ENCODE data around the gene JAML.
A peak's percentile ranks its signal among the peaks of the same experiment; 100 is the strongest.

The JAML gene

GRCh38 chr11:118251858-118252652 lies 27.2 kb upstream of the JAML start, which contains the start of gene MPZL3:
MPZL3 (minus strand) TSS chr11:118252365; CDS start chr11:118252294, 71 bp downstream.
- Histone ChIP-seq H3K9me3 (ENCODE audit: control insufficient read depth, low read length) (no peaks in the 10 kb centered on the region), H3K4me3 (ENCODE audit: insufficient read depth in 1 of 2, low read depth in 1 of 2, low read length in 2 of 2) (peak within 1 kb of the TSS; percentile 67 to 92), H2BK5ac (ENCODE audit: low read depth, low read length, poor library complexity, severe bottlenecking) (no peak within 1 kb of the TSS), H2BK15ac (ENCODE audit: low read depth, poor library complexity, severe bottlenecking) (peak within 1 kb of the TSS; percentile 2), H3K27me3 (ENCODE audit: control insufficient read depth in 1 of 2, insufficient read depth in 1 of 2, low read length in 2 of 2) (peaks cover 4 to 21% of the 10 kb centered on the region in 2 experiments), H4K8ac (ENCODE audit: low read length) (peak within 1 kb of the TSS; percentile 40), H2BK120ac (ENCODE audit: low read depth, low read length) (peak within 1 kb of the TSS; percentile 3), H3K18ac (ENCODE audit: low read depth in 1 of 2, low read length in 2 of 2) (peak within 1 kb of the TSS in 1 of 2 experiments; percentile 37), H3K79me1 (replicated peaks; ENCODE audit: low read length, poor library complexity, severe bottlenecking) (no peaks in the 10 kb centered on the region), H2BK12ac (ENCODE audit: low read length in 2 of 2) (no peak within 1 kb of the TSS), H3K4ac (ENCODE audit: low read depth in 1 of 2, low read length in 2 of 2) (no peak within 1 kb of the TSS), H2AFZ (ENCODE audit: low read depth, low read length) (peak within 1 kb of the TSS; percentile 72), H3K27ac (ENCODE audit: low read length, poor library complexity, severe bottlenecking) (no peak within 1 kb of the TSS), H2AK5ac (ENCODE audit: low read length, severe bottlenecking) (no peak within 1 kb of the TSS), H3K4me1 (ENCODE audit: control insufficient read depth, insufficient read depth, low read depth, low read length) (no peaks in the 10 kb centered on the region), H4K91ac (ENCODE audit: low read length) (no peak within 1 kb of the TSS), H3K9ac (ENCODE audit: low read length) (peak within 1 kb of the TSS; percentile 80), H3K23ac (ENCODE audit: low read length in 2 of 2) (no peak within 1 kb of the TSS), H3K14ac (ENCODE audit: low read length in 2 of 2) (no peak within 1 kb of the TSS), H3K36me3 (ENCODE audit: control insufficient read depth in 1 of 2, insufficient read depth in 2 of 2, low read depth in 1 of 2, low read length in 2 of 2) (no peaks in the 10 kb centered on the region), H3K4me2 (ENCODE audit: low read length, poor library complexity, severe bottlenecking) (peak within 1 kb of the TSS; percentile 2)
- 47% methylated on average over 30 of the region's 33 CpGs for WGBS
- peak; percentile 26 for DNase-seq

GRCh38 chr11:118247041-118247440 lies 22.2 kb upstream of the JAML start:
- Histone ChIP-seq H2BK12ac (ENCODE audit: low read length in 2 of 2) (no peak overlapping the region), H3K9ac (ENCODE audit: low read length) (no peak overlapping the region), H4K8ac (ENCODE audit: low read length) (no peak overlapping the region), H2AK5ac (ENCODE audit: low read length, severe bottlenecking) (no peak overlapping the region), H3K27me3 (ENCODE audit: control insufficient read depth in 1 of 2, insufficient read depth in 1 of 2, low read length in 2 of 2) (peaks cover 25 to 29% of the 10 kb centered on the region in 2 experiments), H3K4ac (ENCODE audit: low read depth in 1 of 2, low read length in 2 of 2) (no peak overlapping the region), H3K4me3 (ENCODE audit: insufficient read depth in 1 of 2, low read depth in 1 of 2, low read length in 2 of 2) (no peak overlapping the region), H2BK15ac (ENCODE audit: low read depth, poor library complexity, severe bottlenecking) (no peak overlapping the region), H2BK5ac (ENCODE audit: low read depth, low read length, poor library complexity, severe bottlenecking) (no peak overlapping the region), H3K9me3 (ENCODE audit: control insufficient read depth, low read length) (no peaks in the 10 kb centered on the region), H3K4me2 (ENCODE audit: low read length, poor library complexity, severe bottlenecking) (no peak overlapping the region), H3K18ac (ENCODE audit: low read depth in 1 of 2, low read length in 2 of 2) (no peak overlapping the region), H3K79me1 (replicated peaks; ENCODE audit: low read length, poor library complexity, severe bottlenecking) (no peaks in the 10 kb centered on the region), H3K4me1 (ENCODE audit: control insufficient read depth, insufficient read depth, low read depth, low read length) (no peaks in the 10 kb centered on the region), H3K36me3 (ENCODE audit: control insufficient read depth in 1 of 2, insufficient read depth in 2 of 2, low read depth in 1 of 2, low read length in 2 of 2) (no peaks in the 10 kb centered on the region), H3K14ac (ENCODE audit: low read length in 2 of 2) (no peak overlapping the region), H2BK120ac (ENCODE audit: low read depth, low read length) (no peak overlapping the region), H3K23ac (ENCODE audit: low read length in 2 of 2) (no peak overlapping the region), H2AFZ (ENCODE audit: low read depth, low read length) (no peak overlapping the region), H4K91ac (ENCODE audit: low read length) (no peak overlapping the region), H3K27ac (ENCODE audit: low read length, poor library complexity, severe bottlenecking) (no peak overlapping the region)
- DNase-seq = no peak
- WGBS = 60% methylated on average over 1 of the region's 1 CpG

DNA sequence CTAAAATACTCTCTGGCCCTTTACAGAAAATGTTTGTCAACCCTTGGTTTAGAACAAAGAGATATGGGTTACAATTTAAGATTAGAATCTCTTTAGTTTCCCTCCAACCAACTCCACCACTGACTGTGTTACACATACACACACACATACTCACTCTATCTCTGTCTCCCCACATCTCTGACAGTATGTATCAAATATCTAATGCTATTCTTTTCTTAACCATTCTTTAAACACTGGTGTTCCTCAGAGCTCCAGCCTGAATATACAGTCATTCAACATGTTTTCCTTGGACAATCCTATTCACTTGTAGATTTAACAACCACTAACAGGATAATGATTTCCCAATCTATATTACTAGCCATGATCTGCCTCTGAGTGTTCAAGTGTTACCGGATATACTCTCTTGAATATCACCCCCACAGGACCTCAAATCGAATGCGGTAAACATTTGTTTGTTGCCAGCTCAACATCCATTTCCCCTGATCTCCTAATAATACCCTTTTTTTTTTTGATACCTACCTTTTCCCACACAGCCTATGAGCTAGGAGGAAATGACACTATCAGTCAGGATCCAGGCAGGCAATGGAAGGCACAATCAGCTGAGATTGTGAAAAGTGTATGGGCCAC lies 21.2 kb upstream of the JAML start:
- H3K27me3 ChIP-seq (ENCODE audit: control insufficient read depth in 1 of 2, insufficient read depth in 1 of 2, low read length in 2 of 2) = peaks cover 25 to 29% of the 10 kb centered on the region in 2 experiments
- no peak overlapping the region for H2BK12ac ChIP-seq (ENCODE audit: low read length in 2 of 2)
- no peak overlapping the region for H2AK5ac ChIP-seq (ENCODE audit: low read length, severe bottlenecking)
- no peaks in the 10 kb centered on the region for H3K79me1 ChIP-seq (replicated peaks; ENCODE audit: low read length, poor library complexity, severe bottlenecking)
- no peak overlapping the region for H2AFZ ChIP-seq (ENCODE audit: low read depth, low read length)
- H3K36me3 ChIP-seq (ENCODE audit: control insufficient read depth in 1 of 2, insufficient read depth in 2 of 2, low read depth in 1 of 2, low read length in 2 of 2) = no peaks in the 10 kb centered on the region
- H3K4me3 ChIP-seq (ENCODE audit: insufficient read depth in 1 of 2, low read depth in 1 of 2, low read length in 2 of 2) = no peak overlapping the region
- no peak overlapping the region for H3K18ac ChIP-seq (ENCODE audit: low read depth in 1 of 2, low read length in 2 of 2)
- no peak overlapping the region for H4K8ac ChIP-seq (ENCODE audit: low read length)
- H3K23ac ChIP-seq (ENCODE audit: low read length in 2 of 2) = no peak overlapping the region
- 89% methylated on average over 3 of the region's 3 CpGs for WGBS
- H3K4me1 ChIP-seq (ENCODE audit: control insufficient read depth, insufficient read depth, low read depth, low read length) = no peaks in the 10 kb centered on the region
- no peak overlapping the region for H2BK120ac ChIP-seq (ENCODE audit: low read depth, low read length)
- H3K14ac ChIP-seq (ENCODE audit: low read length in 2 of 2) = no peak overlapping the region
- no peak overlapping the region for H3K9ac ChIP-seq (ENCODE audit: low read length)
- no peak overlapping the region for H3K4ac ChIP-seq (ENCODE audit: low read depth in 1 of 2, low read length in 2 of 2)
- H3K9me3 ChIP-seq (ENCODE audit: control insufficient read depth, low read length) = no peaks in the 10 kb centered on the region
- H2BK5ac ChIP-seq (ENCODE audit: low read depth, low read length, poor library complexity, severe bottlenecking) = no peak overlapping the region
- no peak overlapping the region for H4K91ac ChIP-seq (ENCODE audit: low read length)
- H3K4me2 ChIP-seq (ENCODE audit: low read length, poor library complexity, severe bottlenecking) = no peak overlapping the region
- no peak overlapping the region for H3K27ac ChIP-seq (ENCODE audit: low read length, poor library complexity, severe bottlenecking)
- no peak for DNase-seq
- no peak overlapping the region for H2BK15ac ChIP-seq (ENCODE audit: low read depth, poor library complexity, severe bottlenecking)

DNA sequence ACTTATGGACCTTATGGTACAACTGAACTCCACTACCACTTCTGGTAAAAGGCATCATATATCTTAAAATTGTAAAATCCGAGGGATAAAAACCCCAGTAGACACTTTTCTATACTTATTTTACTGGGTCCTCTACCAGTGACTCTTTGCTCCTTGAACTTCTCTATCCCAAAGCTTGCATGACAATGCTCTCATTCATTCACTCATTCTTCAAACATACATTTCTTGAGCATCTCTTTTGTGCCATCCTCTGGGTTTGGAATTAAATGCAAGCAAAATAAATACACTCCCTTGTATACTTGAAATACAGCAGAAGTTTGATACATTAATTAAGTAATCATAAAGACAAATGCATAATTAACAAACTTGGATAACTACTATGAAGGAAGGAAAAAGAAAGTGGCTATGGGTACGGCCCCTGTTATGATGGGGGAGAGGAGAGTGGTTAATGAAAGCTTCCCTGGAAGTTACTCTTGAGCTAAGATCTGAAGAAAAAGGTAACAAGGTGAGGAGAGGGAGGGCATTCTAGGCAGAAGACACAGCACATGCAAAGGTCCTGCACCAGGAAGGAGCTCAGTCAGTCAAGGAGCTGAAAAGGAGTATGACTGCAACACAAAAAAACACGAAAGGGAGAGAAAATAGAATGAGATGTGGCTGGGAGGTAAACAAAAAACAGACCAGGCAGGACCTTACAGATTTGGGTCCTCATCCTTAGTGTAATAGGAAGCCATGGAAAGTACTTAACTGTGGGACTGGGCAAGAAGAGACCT lies 19.4 kb upstream of the JAML start:
- no peaks in the 10 kb centered on the region for H3K9me3 ChIP-seq (ENCODE audit: control insufficient read depth, low read length)
- no peak overlapping the region for H2BK12ac ChIP-seq (ENCODE audit: low read length in 2 of 2)
- no peak overlapping the region for H2AK5ac ChIP-seq (ENCODE audit: low read length, severe bottlenecking)
- H3K4me1 ChIP-seq (ENCODE audit: control insufficient read depth, insufficient read depth, low read depth, low read length) = no peaks in the 10 kb centered on the region
- no peaks in the 10 kb centered on the region for H3K79me1 ChIP-seq (replicated peaks; ENCODE audit: low read length, poor library complexity, severe bottlenecking)
- no peak overlapping the region for H3K4me2 ChIP-seq (ENCODE audit: low read length, poor library complexity, severe bottlenecking)
- H2BK120ac ChIP-seq (ENCODE audit: low read depth, low read length) = no peak overlapping the region
- H2BK15ac ChIP-seq (ENCODE audit: low read depth, poor library complexity, severe bottlenecking) = no peak overlapping the region
- no peak overlapping the region for H4K8ac ChIP-seq (ENCODE audit: low read length)
- peaks cover 25 to 32% of the 10 kb centered on the region in 2 experiments for H3K27me3 ChIP-seq (ENCODE audit: control insufficient read depth in 1 of 2, insufficient read depth in 1 of 2, low read length in 2 of 2)
- 68% methylated on average over 3 of the region's 3 CpGs for whole genome bisulfite sequencing
- no peak for DNase-seq
- H3K18ac ChIP-seq (ENCODE audit: low read depth in 1 of 2, low read length in 2 of 2) = no peak overlapping the region
- no peak overlapping the region for H2BK5ac ChIP-seq (ENCODE audit: low read depth, low read length, poor library complexity, severe bottlenecking)
- no peak overlapping the region for H3K4ac ChIP-seq (ENCODE audit: low read depth in 1 of 2, low read length in 2 of 2)
- no peak overlapping the region for H3K4me3 ChIP-seq (ENCODE audit: insufficient read depth in 1 of 2, low read depth in 1 of 2, low read length in 2 of 2)
- H4K91ac ChIP-seq (ENCODE audit: low read length) = no peak overlapping the region
- no peak overlapping the region for H3K23ac ChIP-seq (ENCODE audit: low read length in 2 of 2)
- no peak overlapping the region for H2AFZ ChIP-seq (ENCODE audit: low read depth, low read length)
- H3K14ac ChIP-seq (ENCODE audit: low read length in 2 of 2) = no peak overlapping the region
- H3K9ac ChIP-seq (ENCODE audit: low read length) = no peak overlapping the region
- H3K27ac ChIP-seq (ENCODE audit: low read length, poor library complexity, severe bottlenecking) = no peak overlapping the region
- no peaks in the 10 kb centered on the region for H3K36me3 ChIP-seq (ENCODE audit: control insufficient read depth in 1 of 2, insufficient read depth in 2 of 2, low read depth in 1 of 2, low read length in 2 of 2)
